Erythroblast (primary cell): ENCODE results near the gene OR6B1.

Experiments used
- GATA1 ChIP-seq: IDR thresholded peaks from 2 replicates; pipeline ENCODE4 v1.6.1; 2011; ENCODE audit warnings: low read depth, mild to moderate bottlenecking, control low read depth, low read length, moderate library complexity
- POLR2A ChIP-seq: IDR thresholded peaks from 2 replicates; pipeline ENCODE4 v1.6.1; 2011; ENCODE audit warnings: mild to moderate bottlenecking, low read length

GRCh38 chr7:144036302-144036885, 36.3 kb downstream of the OR6B1 start:
- TF ChIP-seq POLR2A (no peak), GATA1 (no peak)
